GM18517 (cell line): ENCODE results near the gene ZMYND19.
"Not testable (repeated sequence)": the region's sequence is repeated elsewhere in the genome, so short reads cannot be mapped to it uniquely, and the experiment has no call there.

Experiments used
- ATAC-seq: cut with Tn5 transposase; IDR thresholded peaks from one replicate; pipeline ENCODE4 v1.9.1; 2021; ENCODE audit warnings: mild to moderate bottlenecking, moderate library complexity; ENCODE audit not compliant: unreplicated experiment

The ZMYND19 gene

DNA sequence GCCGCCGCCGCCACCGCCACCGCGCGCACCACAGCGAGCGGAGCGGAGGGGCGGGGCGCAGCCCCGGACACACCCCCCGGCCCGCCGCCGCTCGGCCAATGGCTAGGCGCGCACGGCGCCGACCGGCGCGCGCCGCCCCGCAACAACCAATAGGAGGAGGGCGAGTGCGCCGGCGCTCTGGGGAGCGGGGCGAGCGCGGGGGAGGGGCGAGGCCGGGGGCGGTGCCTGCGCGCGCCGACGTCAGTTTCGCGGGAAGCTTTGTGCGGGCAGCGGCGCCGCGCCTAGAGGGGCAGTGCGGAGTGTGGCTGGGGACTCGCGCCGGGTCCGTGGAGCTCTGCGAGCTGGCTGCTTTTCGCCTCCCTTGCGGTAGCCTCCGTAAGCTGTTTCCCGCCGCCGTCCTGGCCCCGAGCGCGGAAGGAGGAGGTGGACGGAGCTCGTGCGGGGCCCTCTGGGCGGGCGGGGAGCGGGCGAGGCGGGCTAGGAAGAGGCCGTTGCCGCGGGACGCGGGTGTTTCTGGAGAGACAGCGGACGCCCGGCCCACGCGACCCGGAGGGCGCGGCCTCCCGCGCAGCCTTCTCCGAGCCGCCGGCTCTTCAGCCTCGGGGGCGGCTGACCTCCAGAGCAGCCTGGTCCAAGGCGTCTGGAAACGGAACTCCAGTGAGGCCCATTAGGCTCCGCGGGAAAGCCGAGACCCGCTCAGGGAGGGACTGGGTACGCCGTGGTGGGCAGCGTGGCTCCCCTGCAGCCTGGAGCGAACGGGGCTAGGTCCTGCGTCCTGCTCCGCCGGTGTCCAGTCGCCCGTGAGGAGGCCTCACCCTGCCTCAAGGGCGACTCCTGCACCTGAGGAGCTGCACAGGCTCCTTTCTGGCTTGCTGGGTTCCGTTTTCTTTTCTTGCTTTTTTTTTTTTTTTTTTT, at the start of gene ZMYND19:
Gene ZMYND19, minus strand, starts transcription at position 44 of the 915 bp plus-strand sequence. CDS start 249 bp downstream, outside the sequence.
- ATAC-seq, result peak; percentile 66

GRCh38 chr9:137639303-137640051, 49.2 kb upstream of the ZMYND19 start:
- ATAC-seq, result peak; percentile 84

GRCh38 chr9:137638680-137639079, 48.4 kb upstream of the ZMYND19 start:
- ATAC-seq, result no peak

DNA sequence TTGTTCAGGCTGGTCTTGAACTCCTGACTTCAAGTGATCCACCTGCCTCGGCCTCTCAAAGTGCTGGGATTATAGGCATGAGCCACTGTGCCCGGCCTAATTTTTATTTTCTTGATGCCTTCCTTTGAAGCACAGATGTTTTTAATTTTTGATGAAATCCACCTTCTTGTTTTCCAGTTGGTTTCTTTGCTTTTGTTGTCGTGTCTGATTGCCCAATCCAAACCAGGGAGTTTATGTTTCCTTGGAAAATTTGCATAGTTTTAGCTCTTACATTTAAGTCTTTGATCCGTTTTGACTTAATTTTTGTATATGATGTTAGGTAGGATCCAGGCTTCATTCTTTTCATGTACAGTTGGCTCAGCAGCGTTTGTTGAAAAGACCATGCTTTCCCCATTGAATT, 43.7 kb upstream of the ZMYND19 start:
- ATAC-seq, result no peak

GRCh38 chr9:137632230-137633161, 42.2 kb upstream of the ZMYND19 start:
- no peak for ATAC-seq

DNA sequence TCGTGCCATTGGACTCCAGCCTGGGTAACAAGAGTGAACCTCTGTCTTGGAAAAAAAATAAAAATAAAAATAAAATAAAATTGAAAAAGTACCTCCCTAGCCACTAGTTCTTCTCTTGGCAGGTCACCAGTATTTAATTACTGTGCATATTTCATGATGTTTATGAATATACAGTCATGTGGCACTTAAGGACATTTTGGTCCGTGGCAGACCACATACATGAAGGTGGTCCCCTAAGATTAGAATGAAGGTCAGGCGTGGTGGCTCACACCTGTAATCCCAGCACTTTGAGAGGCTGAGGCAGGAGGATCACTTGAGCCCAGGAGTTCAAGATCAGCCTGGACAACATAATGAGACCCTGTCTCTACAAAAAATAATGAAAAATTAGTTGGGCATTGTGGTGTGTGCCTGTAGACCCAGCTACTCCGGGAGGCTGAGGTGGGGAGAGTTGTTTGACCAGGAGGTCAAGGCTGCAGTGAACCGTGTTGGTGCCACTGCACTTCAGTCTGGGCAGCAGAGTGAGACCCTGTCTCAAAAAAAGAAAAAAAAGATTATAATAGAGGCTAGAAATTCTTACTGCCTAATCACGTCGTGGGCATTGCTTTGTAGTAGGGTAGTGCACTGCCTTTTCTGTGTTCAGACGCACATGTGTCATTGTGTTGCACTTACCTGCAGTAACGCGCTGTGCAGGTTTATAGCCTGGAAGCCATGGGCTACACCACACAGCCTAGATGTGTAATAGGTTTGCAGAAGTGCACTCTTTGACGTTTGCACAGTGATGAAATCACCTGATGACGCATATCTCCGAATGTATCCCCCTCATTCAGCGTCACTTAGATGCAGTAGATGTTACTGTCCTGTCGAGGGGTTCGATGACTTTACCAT, 41.3 kb upstream of the ZMYND19 start:
- ATAC-seq, result no peak

GRCh38 chr9:137630679-137631078, 40.4 kb upstream of the ZMYND19 start:
- ATAC-seq, result no peak

- ATAC-seq, result no peak
Measured at GRCh38 chr9:137630126-137630525, 39.8 kb upstream of the ZMYND19 start.

DNA sequence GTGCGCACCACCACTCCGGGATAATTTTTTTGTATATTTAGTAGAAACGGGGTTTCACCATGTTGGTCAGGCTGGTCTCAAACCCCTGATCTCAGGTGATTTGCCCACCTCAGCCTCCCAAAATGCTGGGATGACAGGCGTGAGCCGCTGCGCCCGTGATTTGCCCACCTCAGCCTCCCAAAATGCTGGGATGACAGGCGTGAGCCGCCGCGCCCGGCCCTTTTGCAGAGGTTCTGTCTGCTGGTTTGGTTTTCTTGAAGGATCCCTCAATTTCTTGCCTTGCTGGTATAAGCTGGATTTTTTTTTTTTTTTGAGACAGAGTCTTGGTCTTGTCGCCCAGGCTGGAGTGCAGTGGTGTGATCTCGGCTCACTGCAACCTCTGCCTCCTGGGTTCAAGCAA, 37.1 kb upstream of the ZMYND19 start:
- not testable (repeated sequence) for ATAC-seq

GRCh38 chr9:137626464-137626863, 36.2 kb upstream of the ZMYND19 start:
- no peak for ATAC-seq

- ATAC-seq, result not testable (repeated sequence)
Measured at GRCh38 chr9:137622211-137622610, 31.9 kb upstream of the ZMYND19 start.

- no peak for ATAC-seq
Measured at GRCh38 chr9:137621131-137621757, 30.9 kb upstream of the ZMYND19 start.

- ATAC-seq, result no peak
Measured at GRCh38 chr9:137620581-137620980, 30.3 kb upstream of the ZMYND19 start.

DNA sequence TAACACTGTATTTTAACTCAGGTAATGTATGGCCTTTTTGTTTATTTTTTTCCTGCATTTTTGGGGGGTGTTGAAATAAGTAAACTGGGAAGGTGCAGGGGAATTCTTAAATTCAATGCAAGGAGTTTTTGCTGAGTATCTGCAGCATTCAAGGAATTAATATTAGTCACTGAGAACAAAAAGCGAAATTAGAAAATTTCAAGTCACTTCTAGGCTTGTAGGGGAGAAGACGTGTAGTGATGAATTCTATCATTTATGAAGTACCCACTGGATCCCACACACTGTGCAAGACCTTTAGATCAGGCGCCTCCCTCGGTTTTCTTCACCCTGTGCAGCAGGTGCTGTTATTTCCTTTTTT, 29.7 kb upstream of the ZMYND19 start:
- no peak for ATAC-seq

GRCh38 chr9:137619240-137620047, 29.1 kb upstream of the ZMYND19 start:
- no peak for ATAC-seq

GRCh38 chr9:137618105-137619067, 28.1 kb upstream of the ZMYND19 start, which contains the start of gene EHMT1:
Gene EHMT1 (plus strand): TSS chr9:137619005. CDS start chr9:137619029, 24 bp downstream.
- peak; percentile 44 for ATAC-seq

DNA sequence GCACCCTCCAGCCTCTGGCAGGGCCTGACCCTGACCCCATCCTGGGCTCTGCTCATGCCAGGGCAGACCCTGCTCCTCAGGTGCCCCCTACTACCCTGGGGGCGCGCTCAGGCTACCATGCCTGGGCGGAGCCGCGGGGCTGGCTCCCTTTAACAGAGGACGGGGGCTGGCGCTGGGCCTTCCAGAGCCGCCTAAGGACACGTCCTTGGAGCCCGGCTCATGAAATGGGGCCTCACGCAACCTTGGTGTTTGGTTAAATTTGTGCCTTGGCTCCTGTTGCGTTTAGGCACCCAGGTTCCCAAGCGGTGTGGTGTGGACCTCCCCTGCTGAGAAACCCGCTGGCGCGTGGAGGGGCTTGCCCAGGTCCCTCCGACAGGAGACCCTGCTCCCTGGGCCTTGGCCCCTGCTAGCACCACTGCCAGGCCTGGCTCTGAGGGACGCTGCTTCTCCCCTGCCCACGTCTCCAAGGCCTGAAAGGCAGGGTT, 25.1 kb upstream of the ZMYND19 start:
- no peak for ATAC-seq
